Pancreas (tissue), 10 donors: ENCODE results near the gene SUPT4H1. TPM values are rescaled to one million over a fixed set of nuclear protein-coding genes. Genes with fewer than 3 reads are reported as not detected.

Source experiments
- ATAC-seq, 4 donors: fragments of 200-7000 bp; cut with Tn5 transposase; one replicate each; pipeline versions ENCODE4 v1.8.0 to v1.9.1; 2020; ENCODE audit warnings: mild to moderate bottlenecking in 4 of 4, moderate library complexity in 4 of 4
- DNase-seq, 6 donors: peaks; one replicate each; pipeline ENCODE4 v3.0.0-alpha.2; 2020
- FAIRE-seq: peaks from 2 replicates; lab custom pipeline; 2012; peaks lifted over from hg19 to GRCh38; lab: Jason Lieb, UNC
- H3K27ac ChIP-seq, 4 donors: fragments of 200-600 bp; sonication (generic); 1 replicate in 3 of 4; 2 replicates in 1 of 4; pipeline versions ENCODE4 v1.5.0 to v1.8.0; 2020
- H3K27me3 ChIP-seq, 4 donors: fragments of 200-600 bp; one replicate each; pipeline ENCODE4 v1.8.0; 2021
- H3K36me3 ChIP-seq, 3 donors: fragments of 200-600 bp; sonication (generic) in 1 of 3; one replicate each; pipeline versions ENCODE4 v1.5.0 to v1.8.0; 2020 to 2021
- H3K4me1 ChIP-seq, 3 donors: fragments of 200-600 bp; one replicate each; pipeline ENCODE4 v1.8.0; 2021
- H3K4me3 ChIP-seq, 4 donors: fragments of 200-600 bp; sonication (generic) in 2 of 4; one replicate each; pipeline versions ENCODE4 v1.5.0 to v1.8.0; 2020 to 2021
- H3K9me3 ChIP-seq, 4 donors: fragments of 200-600 bp; one replicate each; pipeline ENCODE4 v1.8.0; 2021
- WGBS, 2 donors: extraction: QIAGEN DNeasy Blood & Tissue Kit; methylation state at CpG; one replicate each; pipeline ENCODE4 v1.1.7; 2013; 5-methylcytosine and 5-hydroxymethylcytosine counted together
- intact Hi-C, 3 donors: fragments of 100-400 bp; cut with DNase I; formaldehyde crosslinking; loops; one replicate each; pipeline versions ENCODE4 v1.11.1 to v1.14.2; 2022
- polyA plus RNA-seq, 2 donors: library from polyadenylated mRNA; stranded (reverse); fragments of 200-250 nt; gene quantifications; one replicate each; pipeline ENCODE4 v1.2.3, GENCODE V29; 2013
- total RNA-seq, 6 donors: library from RNA; stranded (reverse); fragmentation: NEBNext Ultra II Directional in 4 of 6; extraction: Animal tissue kit (Norgen Biotek cat#: 25700) in 4 of 6; gene quantifications; one replicate each; pipeline versions ENCODE4 v1.2.1 to v1.2.4, GENCODE V29; 2021 to 2023
- TF ChIP-seq, protein P1 (sequence below), 4 donors: fragments of 200-600 bp; sonication (generic) in 3 of 4; IDR thresholded peaks; one replicate each; pipeline versions ENCODE4 v1.5.0 to v1.8.0; 2021; ENCODE audit warnings: antibody characterized with exemption in 4 of 4
- donor health status: healthy with polysubstance abuse.
- donor health status: DM: no; HTN: no; CAD: no; lungs with moderate emphysema.
- donor health status: DM: no; HTN: no; CAD: no.
- donor health status: control.
- donor health status: control.
- donor health status: Bipolar disorder and iron deficiency.
- donor health status: DM: yes; HTN: yes; CAD: no.
- donor health status: DM: no; HTN: no; CAD: no.
- donor health status: DM: no; HTN: no; CAD: no.
- donor health status: DM: yes; HTN: yes; CAD: no.

Gene SUPT4H1
- total and polyA plus RNA-seq, 8 donors, result 14.1 to 43.7 (median 27.1) TPM

- 42 to 52% methylated on average over 16 of the region's 16 CpGs for WGBS, 2 donors
- no peak overlapping the region for H3K4me3 ChIP-seq
- H3K4me1 ChIP-seq, result no peaks in the 10 kb centered on the region
- TF ChIP-seq, protein P1, sequence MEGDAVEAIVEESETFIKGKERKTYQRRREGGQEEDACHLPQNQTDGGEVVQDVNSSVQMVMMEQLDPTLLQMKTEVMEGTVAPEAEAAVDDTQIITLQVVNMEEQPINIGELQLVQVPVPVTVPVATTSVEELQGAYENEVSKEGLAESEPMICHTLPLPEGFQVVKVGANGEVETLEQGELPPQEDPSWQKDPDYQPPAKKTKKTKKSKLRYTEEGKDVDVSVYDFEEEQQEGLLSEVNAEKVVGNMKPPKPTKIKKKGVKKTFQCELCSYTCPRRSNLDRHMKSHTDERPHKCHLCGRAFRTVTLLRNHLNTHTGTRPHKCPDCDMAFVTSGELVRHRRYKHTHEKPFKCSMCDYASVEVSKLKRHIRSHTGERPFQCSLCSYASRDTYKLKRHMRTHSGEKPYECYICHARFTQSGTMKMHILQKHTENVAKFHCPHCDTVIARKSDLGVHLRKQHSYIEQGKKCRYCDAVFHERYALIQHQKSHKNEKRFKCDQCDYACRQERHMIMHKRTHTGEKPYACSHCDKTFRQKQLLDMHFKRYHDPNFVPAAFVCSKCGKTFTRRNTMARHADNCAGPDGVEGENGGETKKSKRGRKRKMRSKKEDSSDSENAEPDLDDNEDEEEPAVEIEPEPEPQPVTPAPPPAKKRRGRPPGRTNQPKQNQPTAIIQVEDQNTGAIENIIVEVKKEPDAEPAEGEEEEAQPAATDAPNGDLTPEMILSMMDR (IDR thresholded peaks at IDR 0.05), result no peak
- FAIRE-seq, result no peak
- H3K36me3 ChIP-seq, result no peaks in the 10 kb centered on the region
- no peaks in the 10 kb centered on the region for H3K9me3 ChIP-seq
- H3K27ac ChIP-seq, result no peak overlapping the region
- peak in 2 of 4 donors; percentile 24 to 55 for ATAC-seq
- no peaks in the 10 kb centered on the region for H3K27me3 ChIP-seq
- DNase-seq, result no peak
- intact Hi-C loops, result no loop called here
Measured at GRCh38 chr17:58329035-58329809, 22.8 kb downstream of the SUPT4H1 start.

DNA sequence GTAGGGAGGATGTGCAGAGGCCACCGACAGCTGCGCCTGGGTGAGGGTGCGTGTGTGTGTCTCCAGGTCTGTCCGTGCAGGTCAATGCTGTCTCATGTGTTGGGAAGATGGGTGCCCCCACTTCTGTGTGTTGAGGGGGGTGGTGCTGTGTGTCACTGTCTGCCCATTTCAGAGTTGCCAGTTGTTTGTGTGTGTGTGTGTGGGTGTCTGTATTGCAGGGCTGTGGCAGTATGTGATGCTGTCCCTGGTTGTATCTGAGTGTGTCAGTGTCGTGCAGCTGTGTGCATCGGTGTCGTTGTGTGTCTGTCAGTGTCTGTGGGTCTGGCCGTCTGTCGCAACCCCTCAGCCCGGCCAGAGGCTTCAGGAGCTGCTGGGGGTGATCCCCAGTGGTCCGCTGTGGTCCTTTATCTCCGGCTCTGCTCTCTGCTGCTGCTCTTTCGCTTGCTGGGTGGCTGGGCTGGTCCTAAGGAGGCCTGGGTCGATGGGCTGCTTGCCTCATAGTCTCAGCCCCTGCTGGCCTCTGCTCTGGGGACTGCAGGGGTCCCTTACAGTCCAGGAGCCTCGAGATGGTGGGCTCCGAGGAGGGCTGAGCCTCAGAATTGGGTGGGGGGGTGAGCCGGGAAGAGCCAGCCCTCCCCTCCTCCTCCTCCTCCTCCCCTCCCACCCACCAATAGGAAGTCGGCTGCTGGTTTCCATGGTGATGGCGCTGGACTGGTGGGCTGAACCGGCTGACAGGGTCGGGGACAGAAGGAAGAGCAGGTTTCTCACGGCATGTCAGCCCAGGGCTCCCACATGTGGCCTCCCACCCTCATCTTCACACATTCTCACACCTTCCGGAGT is 23.6 kb downstream of the SUPT4H1 start, which contains the start of gene TSPOAP1:
Gene TSPOAP1 (minus strand): TSS at position 601 of the 840 bp plus-strand sequence. CDS start 875 bp downstream, outside the sequence.
- TF ChIP-seq, protein P1 (IDR thresholded peaks at IDR 0.05), result no peak
- 32 to 36% methylated on average over 22 to 23 of the region's 23 CpGs for WGBS, 2 donors
- no peaks in the 10 kb centered on the region for H3K36me3 ChIP-seq
- H3K4me1 ChIP-seq, result no peaks in the 10 kb centered on the region
- H3K9me3 ChIP-seq, result no peaks in the 10 kb centered on the region
- no peak within 1 kb of the TSS for H3K4me3 ChIP-seq
- intact Hi-C loops, result no loop called here
- ATAC-seq, result no peak
- DNase-seq, result peak in 1 of 6 donors; percentile 40
- H3K27ac ChIP-seq, result no peak within 1 kb of the TSS
- FAIRE-seq, result no peak
- H3K27me3 ChIP-seq, result no peaks in the 10 kb centered on the region

DNA sequence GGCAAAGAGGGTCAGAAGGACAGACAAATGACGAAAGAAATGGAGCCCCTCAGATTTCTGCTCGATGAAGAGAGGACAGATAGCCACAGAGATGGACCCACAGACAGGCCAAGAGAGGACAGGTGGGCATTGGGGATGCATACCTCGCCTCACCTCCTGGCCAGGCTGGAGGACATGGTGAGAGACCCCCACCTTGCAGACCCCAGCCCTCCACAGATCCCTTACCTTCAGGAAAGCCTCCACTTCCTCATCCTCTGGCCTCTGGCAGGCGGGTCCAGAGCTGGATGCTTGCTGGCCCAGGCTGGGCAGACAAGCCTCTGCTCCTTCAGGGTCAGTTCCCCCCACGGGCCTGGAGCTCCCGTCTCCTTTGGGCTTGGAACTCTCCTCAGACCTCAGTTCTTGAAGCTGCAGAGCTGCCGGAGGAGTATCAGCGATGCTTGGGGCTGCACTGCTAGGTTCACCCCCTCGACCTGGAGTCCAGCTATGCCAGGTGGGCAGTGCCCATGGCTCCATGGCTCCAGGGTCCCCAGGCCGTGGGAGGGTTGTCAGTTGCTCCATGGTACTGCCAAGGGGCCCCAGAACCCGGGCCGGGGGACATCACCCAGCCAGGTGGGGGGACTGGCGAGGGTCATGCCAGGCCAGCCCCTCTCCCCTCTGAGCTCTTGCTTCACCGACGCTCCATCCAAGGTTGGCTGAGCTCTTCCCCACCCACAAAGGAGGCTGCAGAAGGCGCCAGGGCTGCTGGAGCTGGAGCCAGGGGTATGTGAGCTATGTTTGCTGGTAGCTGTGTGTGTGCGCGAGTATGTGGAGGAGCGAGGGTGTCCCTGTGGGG is 24.4 kb downstream of the SUPT4H1 start:
- no peak overlapping the region for H3K27ac ChIP-seq
- 58 to 68% methylated on average over 19 of the region's 19 CpGs for WGBS, 2 donors
- ATAC-seq (no peak), FAIRE-seq (no peak), DNase-seq (peak in 1 of 6 donors; percentile 69)
- TF ChIP-seq, protein P1 (IDR thresholded peaks at IDR 0.05), result no peak
- no peaks in the 10 kb centered on the region for H3K27me3 ChIP-seq
- no peaks in the 10 kb centered on the region for H3K36me3 ChIP-seq
- no peaks in the 10 kb centered on the region for H3K9me3 ChIP-seq
- no peaks in the 10 kb centered on the region for H3K4me1 ChIP-seq
- H3K4me3 ChIP-seq, result no peak overlapping the region
- intact Hi-C loops, result no loop called here

- intact Hi-C loops, result no loop called here
- TF ChIP-seq, protein P1 (IDR thresholded peaks at IDR 0.05), result no peak
- Histone ChIP-seq H3K27ac (no peak overlapping the region), H3K4me1 (no peaks in the 10 kb centered on the region), H3K9me3 (no peaks in the 10 kb centered on the region), H3K4me3 (no peak overlapping the region), H3K27me3 (no peaks in the 10 kb centered on the region), H3K36me3 (no peaks in the 10 kb centered on the region)
- DNase-seq, result peak in 1 of 6 donors; percentile 35
- no peak for FAIRE-seq
- ATAC-seq, result no peak
- WGBS, 2 donors, result 76 to 87% methylated on average over 9 of the region's 9 CpGs
Measured at GRCh38 chr17:58326609-58327362, 25.2 kb downstream of the SUPT4H1 start.
